AG09309 (cell line): ENCODE data around the gene LARP1.
"Not testable (repeated sequence)": the region's sequence is repeated elsewhere in the genome, so short reads cannot be mapped to it uniquely, and the experiment has no call there.

Source experiments
- DNase-seq: peaks from one replicate; pipeline ENCODE4 v3.0.0-alpha.2; 2010; ENCODE audit warnings: low read depth
- H3K4me3 ChIP-seq: 2 replicates; pipeline ENCODE4 v1.5.1; 2011; ENCODE audit warnings: mild to moderate bottlenecking, low read depth, low read length, moderate library complexity; ENCODE audit not compliant: control insufficient read depth
- CTCF ChIP-seq: IDR thresholded peaks from 2 replicates; pipeline ENCODE4 v1.5.1; 2011; ENCODE audit warnings: mild to moderate bottlenecking, low read depth, low read length, inconsistent platforms; ENCODE audit not compliant: insufficient read depth, control insufficient read depth; ENCODE audit errors: missing control alignments

LARP1 gene

GRCh38 chr5:154816891-154817492 lies 61.8 kb downstream of the LARP1 start:
- DNase-seq, result no peak
- TF ChIP-seq CTCF, result no peak
- H3K4me3 ChIP-seq, result no peak overlapping the region

- no peak for TF ChIP-seq CTCF
- DNase-seq, result no peak
- no peak overlapping the region for H3K4me3 ChIP-seq
Measured at GRCh38 chr5:154817815-154818214, 62.6 kb downstream of the LARP1 start.

GRCh38 chr5:154818471-154819116 lies 63.4 kb downstream of the LARP1 start:
- H3K4me3 ChIP-seq, result no peak overlapping the region
- no peak for DNase-seq
- TF ChIP-seq CTCF, result no peak

GRCh38 chr5:154819546-154819945 lies 64.4 kb downstream of the LARP1 start:
- DNase-seq, result no peak
- no peak for TF ChIP-seq CTCF
- H3K4me3 ChIP-seq, result no peak overlapping the region

GRCh38 chr5:154820383-154820782 lies 65.2 kb downstream of the LARP1 start:
- TF ChIP-seq CTCF, result no peak
- no peak for DNase-seq
- no peak overlapping the region for H3K4me3 ChIP-seq

- H3K4me3 ChIP-seq, DNase-seq: not testable (repeated sequence)
Measured at GRCh38 chr5:154822896-154823295, 67.7 kb downstream of the LARP1 start.

- no peak overlapping the region for H3K4me3 ChIP-seq
- no peak for TF ChIP-seq CTCF
- no peak for DNase-seq
Measured at GRCh38 chr5:154823605-154824004, 68.4 kb downstream of the LARP1 start.
